ENCODE results near the gene NME7. TPM values are rescaled to one million over a fixed set of nuclear protein-coding genes. Genes with fewer than 3 reads are reported as not detected.

Gene NME7
- total RNA-seq, 1 experiment from 2014 or later = 13.2 TPM

DNA sequence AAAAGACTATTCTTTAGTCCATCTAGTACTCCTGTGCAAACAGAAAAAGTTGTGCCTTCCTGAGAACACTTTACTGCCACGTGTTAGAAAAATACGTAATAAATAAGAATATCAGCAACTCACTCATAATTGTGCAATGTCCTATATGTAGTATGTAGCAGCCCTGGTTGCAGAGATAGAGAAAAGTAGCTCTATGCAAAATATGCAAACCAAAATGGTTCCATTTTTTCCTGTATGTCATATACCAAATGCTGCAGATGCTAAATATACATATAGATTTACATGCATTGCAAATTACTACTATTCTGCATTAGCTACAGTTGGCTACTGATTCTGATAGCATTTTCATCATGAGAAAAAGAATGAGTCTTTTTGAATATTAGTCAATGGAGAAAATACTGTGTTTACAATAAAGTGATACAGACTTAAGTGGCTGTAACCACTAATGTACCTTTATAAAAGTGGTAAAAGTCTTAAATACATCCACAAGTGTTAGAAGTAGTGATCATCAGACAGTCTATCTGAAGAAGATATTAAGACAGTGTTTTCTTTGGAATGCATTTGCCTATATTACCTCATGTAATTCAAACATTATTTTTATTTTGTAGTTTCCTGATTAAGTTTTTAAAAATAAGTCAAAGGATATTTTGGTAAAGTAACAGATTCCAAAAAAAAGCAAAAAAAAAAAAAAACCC, 19.8 kb downstream of the NME7 start:
- no peaks in the 10 kb centered on the region for H3K27me3 Mint-ChIP-seq (ENCODE audit: low read depth)
- H3K4me2 ChIP-seq (ENCODE audit: insufficient read depth, insufficient read length, low read length) = no peak overlapping the region

More for the DNA sequence above, 19.8 kb downstream of the NME7 start:
- no peaks in the 10 kb centered on the region; a peak in 1 of 7 replicates for H3K36me3 Mint-ChIP-seq (ENCODE audit: insufficient read depth in 1 of 3, low read depth in 3 of 3)
- no peak overlapping the region for H2AK5ac ChIP-seq (ENCODE audit: insufficient read length, low read length)
- no peaks in the 10 kb centered on the region for H3K27me3 ChIP-seq (ENCODE audit: insufficient read depth, low read length)
- H3K4ac ChIP-seq (ENCODE audit: low read depth, low read length) = no peak overlapping the region
- H2BK12ac ChIP-seq (ENCODE audit: insufficient read length, low read depth, low read length) = no peak overlapping the region
- H4K91ac ChIP-seq (ENCODE audit: insufficient read length, low read depth, low read length) = no peak overlapping the region
- TF ChIP-seq, protein P1, sequence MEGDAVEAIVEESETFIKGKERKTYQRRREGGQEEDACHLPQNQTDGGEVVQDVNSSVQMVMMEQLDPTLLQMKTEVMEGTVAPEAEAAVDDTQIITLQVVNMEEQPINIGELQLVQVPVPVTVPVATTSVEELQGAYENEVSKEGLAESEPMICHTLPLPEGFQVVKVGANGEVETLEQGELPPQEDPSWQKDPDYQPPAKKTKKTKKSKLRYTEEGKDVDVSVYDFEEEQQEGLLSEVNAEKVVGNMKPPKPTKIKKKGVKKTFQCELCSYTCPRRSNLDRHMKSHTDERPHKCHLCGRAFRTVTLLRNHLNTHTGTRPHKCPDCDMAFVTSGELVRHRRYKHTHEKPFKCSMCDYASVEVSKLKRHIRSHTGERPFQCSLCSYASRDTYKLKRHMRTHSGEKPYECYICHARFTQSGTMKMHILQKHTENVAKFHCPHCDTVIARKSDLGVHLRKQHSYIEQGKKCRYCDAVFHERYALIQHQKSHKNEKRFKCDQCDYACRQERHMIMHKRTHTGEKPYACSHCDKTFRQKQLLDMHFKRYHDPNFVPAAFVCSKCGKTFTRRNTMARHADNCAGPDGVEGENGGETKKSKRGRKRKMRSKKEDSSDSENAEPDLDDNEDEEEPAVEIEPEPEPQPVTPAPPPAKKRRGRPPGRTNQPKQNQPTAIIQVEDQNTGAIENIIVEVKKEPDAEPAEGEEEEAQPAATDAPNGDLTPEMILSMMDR (conservative IDR thresholded peaks at IDR 0.05) = no peak
- no peak overlapping the region for H3K9ac ChIP-seq (ENCODE audit: extremely low read depth, insufficient read length, low read length)
- H3K27ac Mint-ChIP-seq = no peak overlapping the region
- H3K18ac ChIP-seq (ENCODE audit: insufficient read length, low read depth, low read length) = no peak overlapping the region
- H3K27ac ChIP-seq (ENCODE audit: insufficient read length, low read depth, low read length) = no peak overlapping the region
- H3K56ac ChIP-seq (ENCODE audit: insufficient read length, low read depth, low read length) = no peak overlapping the region
- H4K5ac ChIP-seq (ENCODE audit: insufficient read length, low read depth, low read length) = no peak overlapping the region
- H2BK120ac ChIP-seq (ENCODE audit: low read depth, low read length, poor library complexity, severe bottlenecking) = no peak overlapping the region
- no peak overlapping the region for H2BK20ac ChIP-seq (ENCODE audit: low read depth, low read length, poor library complexity, severe bottlenecking)
- no peak overlapping the region for H2BK15ac ChIP-seq (ENCODE audit: low read depth, low read length)
- no peak overlapping the region for H3K14ac ChIP-seq (ENCODE audit: insufficient read depth, low read length)
- H4K8ac ChIP-seq (replicated peaks; ENCODE audit: insufficient read length, low read depth, low read length) = no peak overlapping the region
- H3K9me3 ChIP-seq (ENCODE audit: control insufficient read depth, low read depth, low read length) = no peaks in the 10 kb centered on the region
- DNase-seq = no peak
- no peak overlapping the region for H3K23ac ChIP-seq (ENCODE audit: insufficient read length, low read depth, low read length)
- no peaks in the 10 kb centered on the region for H3K4me1 ChIP-seq (ENCODE audit: insufficient read depth, low read length)
- H3K79me2 ChIP-seq (ENCODE audit: insufficient read depth, low read length) = no peaks in the 10 kb centered on the region
- no peak overlapping the region for H3T11ph ChIP-seq (ENCODE audit: low read length)
- no CpG with 5 or more reads among the region's 2 CpGs for WGBS (ENCODE audit: extremely low coverage, insufficient read length, low lambda C conversion rate)
- H2BK5ac ChIP-seq (ENCODE audit: insufficient read length, low read length) = no peak overlapping the region
- H4K20me1 ChIP-seq (ENCODE audit: control insufficient read depth, insufficient read depth, insufficient read length) = no peaks in the 10 kb centered on the region
- no peaks in the 10 kb centered on the region for H3K79me1 ChIP-seq (ENCODE audit: insufficient read depth, low read depth, low read length, poor library complexity, severe bottlenecking)
- no peak overlapping the region for H2AFZ ChIP-seq (ENCODE audit: low read length)
- H3K9me3 Mint-ChIP-seq = peaks cover 0 to 6% of the 10 kb centered on the region in 2 experiments; a peak in 2 of 5 replicates
- H3K23me2 ChIP-seq (ENCODE audit: insufficient read length, low read depth, low read length, poor library complexity, severe bottlenecking) = no peaks in the 10 kb centered on the region
- no peak overlapping the region for H3K4me3 Mint-ChIP-seq
- 0 out of 4 replicates have a peak, but pooled peaks cover 0 to 2% of the 10 kb centered on the region in 2 experiments for H3K4me1 Mint-ChIP-seq

Measured in H9 (cell line).